Osteocyte (in vitro differentiated cells): ENCODE measurements around the gene DNASE1L2. TPM values are rescaled to one million over a fixed set of nuclear protein-coding genes. Genes with fewer than 3 reads are reported as not detected.

Source experiments
- DNase-seq: peaks from one replicate; pipeline ENCODE4 v3.0.0; 2021; ENCODE audit warnings: mixed read lengths; ENCODE audit not compliant: unreplicated experiment; ENCODE audit errors: extremely low spot score
- H3K27ac Mint-ChIP-seq: one replicate; pipeline ENCODE4 v1.8.0; 2021; ENCODE audit warnings: mild to moderate bottlenecking, mixed read lengths; ENCODE audit not compliant: unreplicated experiment
- H3K27me3 Mint-ChIP-seq: one replicate; pipeline ENCODE4 v1.8.0; 2021; ENCODE audit warnings: mixed read lengths; ENCODE audit not compliant: unreplicated experiment
- H3K36me3 Mint-ChIP-seq: one replicate; pipeline ENCODE4 v1.8.0; 2021; ENCODE audit warnings: mixed read lengths; ENCODE audit not compliant: unreplicated experiment
- H3K4me1 Mint-ChIP-seq: one replicate; pipeline ENCODE4 v1.8.0; 2021; ENCODE audit warnings: mixed read lengths; ENCODE audit not compliant: unreplicated experiment
- H3K4me3 Mint-ChIP-seq: one replicate; pipeline ENCODE4 v1.8.0; 2021; ENCODE audit warnings: mild to moderate bottlenecking, moderate library complexity, mixed read lengths; ENCODE audit not compliant: unreplicated experiment
- H3K9me3 Mint-ChIP-seq: one replicate; pipeline ENCODE4 v1.8.0; 2021; ENCODE audit warnings: mixed read lengths; ENCODE audit not compliant: unreplicated experiment
- total RNA-seq: library from RNA; stranded (reverse); gene quantifications from 2 replicates; pipeline ENCODE4 v1.2.1, GENCODE V29; 2021
- TF ChIP-seq, protein P1 (sequence below): fragments of 200-600 bp; sonication (generic); IDR thresholded peaks from 2 replicates; pipeline ENCODE4 v1.5.0; 2021; ENCODE audit warnings: antibody characterized with exemption, mild to moderate bottlenecking, moderate library complexity

The DNASE1L2 gene
- total RNA-seq, 1 donor from 2014 or later: 1.7 TPM

DNA sequence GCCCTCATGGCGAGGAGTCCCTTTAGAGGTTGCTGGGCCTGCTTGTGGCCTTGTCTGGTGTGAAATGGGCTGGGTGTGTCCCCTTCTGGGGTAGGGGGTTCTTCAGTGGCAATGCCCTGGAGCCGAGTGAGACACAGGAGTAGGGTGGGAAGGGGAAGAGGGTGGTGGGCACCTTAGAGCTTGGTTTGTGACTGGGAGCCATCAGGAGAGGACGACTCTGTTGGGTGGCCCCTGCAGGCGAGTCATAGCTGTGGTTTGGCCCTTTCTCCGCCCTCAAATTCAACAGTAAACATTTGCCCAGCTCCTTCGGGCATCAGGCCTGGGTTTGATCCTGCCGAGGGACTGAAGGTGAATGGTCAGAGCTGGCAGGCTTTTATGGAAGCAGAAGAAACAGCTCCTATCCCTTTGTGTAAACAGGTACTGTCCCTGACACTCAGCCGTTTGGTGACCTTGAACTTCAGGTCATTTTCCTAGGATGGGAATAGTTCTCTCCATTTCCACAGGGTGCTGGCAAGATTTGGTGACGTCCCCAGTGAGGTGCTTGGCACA lies 9.9 kb upstream of the DNASE1L2 start:
- Mint-ChIP-seq H3K27me3 (no peaks in the 10 kb centered on the region), H3K27ac (peak overlapping the region; percentile 50), H3K36me3 (peaks cover 7% of the 10 kb centered on the region), H3K4me3 (peak overlapping the region; percentile 36), H3K9me3 (no peaks in the 10 kb centered on the region), H3K4me1 (peaks cover 20% of the 10 kb centered on the region)
- TF ChIP-seq, protein P1, sequence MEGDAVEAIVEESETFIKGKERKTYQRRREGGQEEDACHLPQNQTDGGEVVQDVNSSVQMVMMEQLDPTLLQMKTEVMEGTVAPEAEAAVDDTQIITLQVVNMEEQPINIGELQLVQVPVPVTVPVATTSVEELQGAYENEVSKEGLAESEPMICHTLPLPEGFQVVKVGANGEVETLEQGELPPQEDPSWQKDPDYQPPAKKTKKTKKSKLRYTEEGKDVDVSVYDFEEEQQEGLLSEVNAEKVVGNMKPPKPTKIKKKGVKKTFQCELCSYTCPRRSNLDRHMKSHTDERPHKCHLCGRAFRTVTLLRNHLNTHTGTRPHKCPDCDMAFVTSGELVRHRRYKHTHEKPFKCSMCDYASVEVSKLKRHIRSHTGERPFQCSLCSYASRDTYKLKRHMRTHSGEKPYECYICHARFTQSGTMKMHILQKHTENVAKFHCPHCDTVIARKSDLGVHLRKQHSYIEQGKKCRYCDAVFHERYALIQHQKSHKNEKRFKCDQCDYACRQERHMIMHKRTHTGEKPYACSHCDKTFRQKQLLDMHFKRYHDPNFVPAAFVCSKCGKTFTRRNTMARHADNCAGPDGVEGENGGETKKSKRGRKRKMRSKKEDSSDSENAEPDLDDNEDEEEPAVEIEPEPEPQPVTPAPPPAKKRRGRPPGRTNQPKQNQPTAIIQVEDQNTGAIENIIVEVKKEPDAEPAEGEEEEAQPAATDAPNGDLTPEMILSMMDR: no peak
- peak; percentile 76 for DNase-seq

- H3K36me3 Mint-ChIP-seq: peaks cover 7% of the 10 kb centered on the region
- H3K4me1 Mint-ChIP-seq: peaks cover 20% of the 10 kb centered on the region
- TF ChIP-seq, protein P1: no peak
- no peaks in the 10 kb centered on the region for H3K27me3 Mint-ChIP-seq
- no peak overlapping the region for H3K4me3 Mint-ChIP-seq
- no peak overlapping the region for H3K27ac Mint-ChIP-seq
- no peak for DNase-seq
- H3K9me3 Mint-ChIP-seq: no peaks in the 10 kb centered on the region
Measured at GRCh38 chr16:2226918-2227317, 9.3 kb upstream of the DNASE1L2 start.

GRCh38 chr16:2228161-2228824 lies 8.0 kb upstream of the DNASE1L2 start:
- peaks cover 20% of the 10 kb centered on the region for H3K4me1 Mint-ChIP-seq
- H3K4me3 Mint-ChIP-seq: no peak overlapping the region
- no peak overlapping the region for H3K27ac Mint-ChIP-seq
- DNase-seq: peak; percentile 83
- no peaks in the 10 kb centered on the region for H3K9me3 Mint-ChIP-seq
- peaks cover 7% of the 10 kb centered on the region for H3K36me3 Mint-ChIP-seq
- no peaks in the 10 kb centered on the region for H3K27me3 Mint-ChIP-seq
- TF ChIP-seq, protein P1: no peak

GRCh38 chr16:2229091-2229490 lies 7.2 kb upstream of the DNASE1L2 start:
- no peak for DNase-seq
- no peak overlapping the region for H3K4me3 Mint-ChIP-seq
- peaks cover 9% of the 10 kb centered on the region for H3K36me3 Mint-ChIP-seq
- no peaks in the 10 kb centered on the region for H3K27me3 Mint-ChIP-seq
- TF ChIP-seq, protein P1: no peak
- peaks cover 19% of the 10 kb centered on the region for H3K4me1 Mint-ChIP-seq
- no peak overlapping the region for H3K27ac Mint-ChIP-seq
- no peaks in the 10 kb centered on the region for H3K9me3 Mint-ChIP-seq

GRCh38 chr16:2229632-2230250 lies 6.5 kb upstream of the DNASE1L2 start:
- Mint-ChIP-seq H3K4me1 (peaks cover 12% of the 10 kb centered on the region), H3K27ac (no peak overlapping the region), H3K9me3 (no peaks in the 10 kb centered on the region), H3K36me3 (peaks cover 9% of the 10 kb centered on the region), H3K27me3 (no peaks in the 10 kb centered on the region), H3K4me3 (no peak overlapping the region)
- TF ChIP-seq, protein P1: no peak
- DNase-seq: peak; percentile 81
